CD14-positive monocyte (primary cell): Measurements from ENCODE around the gene OGDHL. TPM values are rescaled to one million over a fixed set of nuclear protein-coding genes. Genes with fewer than 3 reads are reported as not detected.

Source experiments
- DNase-seq, 3 donors: peaks; one replicate each; pipeline ENCODE4 v3.0.0-alpha.2; 2011 to 2022
- H2AFZ ChIP-seq: 2 replicates; pipeline ENCODE4 v1.6.0; 2012; ENCODE audit warnings: mild to moderate bottlenecking, low read depth, low read length, inconsistent platforms; ENCODE audit not compliant: insufficient read depth, poor library complexity, severe bottlenecking
- H3K27ac ChIP-seq, 2 donors: 1 replicate in 1 of 2; 2 replicates in 1 of 2; pipeline ENCODE4 v1.5.1; 2012 to 2013; ENCODE audit warnings: low read length in 2 of 2, control low read depth in 1 of 2, inconsistent platforms in 1 of 2, low read depth in 1 of 2, mild to moderate bottlenecking in 1 of 2
- H3K27me3 ChIP-seq, 2 donors: one replicate each; pipeline versions ENCODE4 v1.6.0 to v1.6.1; 2011 to 2013; ENCODE audit warnings: low read length in 2 of 2; ENCODE audit not compliant: control insufficient read depth in 2 of 2, insufficient read depth in 2 of 2
- H3K36me3 ChIP-seq, 2 donors: replicated peaks in 1 of 2; 1 replicate in 1 of 2; 2 replicates in 1 of 2; pipeline versions ENCODE4 v1.5.1 to v1.6.1; 2012 to 2013; ENCODE audit warnings: low read length in 2 of 2, control low read depth in 1 of 2, inconsistent platforms in 1 of 2, mild to moderate bottlenecking in 1 of 2; ENCODE audit not compliant: insufficient read depth in 2 of 2, control insufficient read depth in 1 of 2
- H3K4me1 ChIP-seq, 2 donors: 1 replicate in 1 of 2; 2 replicates in 1 of 2; pipeline versions ENCODE4 v1.5.1 to v1.6.1; 2012 to 2013; ENCODE audit warnings: low read length in 2 of 2, control low read depth in 1 of 2, inconsistent platforms in 1 of 2, mild to moderate bottlenecking in 1 of 2, moderate library complexity in 1 of 2; ENCODE audit not compliant: insufficient read depth in 2 of 2, control insufficient read depth in 1 of 2
- H3K4me2 ChIP-seq: replicated peaks from 2 replicates; pipeline ENCODE3; 2012; ENCODE audit warnings: low read length, moderate library complexity, mild to moderate bottlenecking; ENCODE audit not compliant: poor library complexity, severe bottlenecking; ENCODE audit errors: extremely low read depth
- H3K4me3 ChIP-seq, 3 experiments: fragments of 200-600 bp in 1 of 3; sonication (generic) in 1 of 3; replicated peaks in 1 of 3; 1 replicate in 2 of 3; 2 replicates in 1 of 3; pipeline ENCODE4 v1.5.1; 2011 to 2013; ENCODE audit warnings: low read length in 3 of 3, mild to moderate bottlenecking in 3 of 3, control low read depth in 2 of 3, low read depth in 2 of 3, inconsistent platforms in 1 of 3, moderate library complexity in 1 of 3
- H3K79me2 ChIP-seq: 2 replicates; pipeline ENCODE4 v1.6.0; 2012; ENCODE audit warnings: mild to moderate bottlenecking, control low read depth, inconsistent platforms, low read length, moderate library complexity; ENCODE audit not compliant: insufficient read depth
- H3K9ac ChIP-seq: 2 replicates; pipeline ENCODE4 v1.6.0; 2017; ENCODE audit warnings: low read length, mild to moderate bottlenecking; ENCODE audit not compliant: insufficient read depth, poor library complexity, severe bottlenecking
- H3K9me3 ChIP-seq, 2 donors: replicated peaks in 1 of 2; 1 replicate in 1 of 2; 2 replicates in 1 of 2; pipeline versions ENCODE4 v1.5.1 to v1.6.1; 2012 to 2013; ENCODE audit warnings: low read length in 2 of 2, control low read depth in 1 of 2; ENCODE audit not compliant: control insufficient read depth in 1 of 2, insufficient read depth in 1 of 2
- H4K20me1 ChIP-seq: 2 replicates; pipeline ENCODE4 v1.6.0; 2012; ENCODE audit warnings: mild to moderate bottlenecking, low read length, control low read depth, moderate library complexity; ENCODE audit not compliant: insufficient read depth
- H3K27ac Mint-ChIP-seq, 7 donors: one replicate each; pipeline ENCODE4 v1.8.0; 2020; ENCODE audit warnings: mild to moderate bottlenecking in 7 of 7, mixed read lengths in 7 of 7, moderate library complexity in 6 of 7, inconsistent platforms in 2 of 7
- H3K27me3 Mint-ChIP-seq, 3 donors: one replicate each; pipeline ENCODE4 v1.8.0; 2021 to 2022; ENCODE audit warnings: low read depth in 3 of 3, mild to moderate bottlenecking in 3 of 3, mixed read lengths in 3 of 3, moderate library complexity in 3 of 3, inconsistent platforms in 1 of 3
- H3K36me3 Mint-ChIP-seq, 2 donors: one replicate each; pipeline ENCODE4 v1.8.0; 2020; ENCODE audit warnings: mixed read lengths in 2 of 2, inconsistent platforms in 1 of 2, mild to moderate bottlenecking in 1 of 2
- H3K4me1 Mint-ChIP-seq: one replicate; pipeline ENCODE4 v1.8.0; 2020; ENCODE audit warnings: mild to moderate bottlenecking, mixed read lengths
- H3K4me3 Mint-ChIP-seq, 2 donors: one replicate each; pipeline ENCODE4 v1.8.0; 2020; ENCODE audit warnings: mild to moderate bottlenecking in 2 of 2, mixed read lengths in 2 of 2, moderate library complexity in 1 of 2
- H3K9me3 Mint-ChIP-seq, 7 donors: one replicate each; pipeline ENCODE4 v1.8.0; 2020 to 2022; ENCODE audit warnings: mixed read lengths in 7 of 7, mild to moderate bottlenecking in 6 of 7, moderate library complexity in 6 of 7, inconsistent platforms in 2 of 7
- WGBS: methylation state at CpG from one replicate; pipeline ENCODE4 v1.1.5; 2013; ENCODE audit warnings: missing lambda C conversion rate; ENCODE audit not compliant: insufficient coverage; 5-methylcytosine and 5-hydroxymethylcytosine counted together
- intact Hi-C, 2 donors: fragments of 100-400 bp; cut with micrococcal nuclease; formaldehyde crosslinking; loops; one replicate each; pipeline versions ENCODE4 v1.15.0 to v1.15.1; 2023
- polyA plus RNA-seq, 3 donors: library from polyadenylated mRNA; depleted of rRNA in 1 of 3; unstranded in 2 of 3; stranded (reverse) in 1 of 3; fragments of 300-500 nt in 2 of 3; fragments of >200 nt in 1 of 3; fragmentation: Illumina TruSeq in 2 of 3; gene quantifications; 1 replicate in 2 of 3; 2 replicates in 1 of 3; pipeline ENCODE4 v1.2.3, GENCODE V29; 2012 to 2021
- TF ChIP-seq, protein P1 (sequence below): fragments of 200-600 bp; IDR thresholded peaks from one replicate; pipeline ENCODE4 v1.8.0; 2022; ENCODE audit warnings: antibody characterized with exemption, mild to moderate bottlenecking

Gene OGDHL
- polyA plus RNA-seq, 3 donors, result not detected

DNA sequence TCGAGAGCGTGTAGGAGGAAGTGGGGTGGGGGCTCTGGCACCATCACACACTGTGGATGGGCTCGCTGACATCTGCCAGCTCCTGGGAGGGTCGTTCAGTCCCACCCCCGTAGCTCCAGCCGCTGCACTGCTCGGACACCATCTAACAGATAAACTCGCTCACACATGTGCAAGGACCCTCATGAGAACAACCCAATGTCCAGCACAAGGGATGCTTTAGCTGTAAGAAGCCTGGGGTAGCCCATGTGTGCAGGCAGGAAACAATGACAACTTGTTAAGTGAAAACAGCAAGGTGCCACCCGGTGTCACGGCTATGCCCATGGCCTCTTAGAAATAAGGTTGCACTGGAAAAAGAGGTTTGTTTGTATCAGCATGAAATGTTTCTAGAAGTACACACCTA, 14.1 kb downstream of the OGDHL start:
- H3K9me3 ChIP-seq, result no peaks in the 10 kb centered on the region
- intact Hi-C loops, result no loop called here
- Mint-ChIP-seq H3K36me3 (no peaks in the 10 kb centered on the region), H3K27me3 (peaks cover 2 to 5% (median 3%) of the 10 kb centered on the region in 3 donors), H3K27ac (peak overlapping the region in 1 of 7 donors; percentile 63), H3K9me3 (peaks cover 0 to 3% (median 0%) of the 10 kb centered on the region in 7 donors), H3K4me3 (no peak overlapping the region), H3K4me1 (no peaks in the 10 kb centered on the region)
- H4K20me1 ChIP-seq, result no peaks in the 10 kb centered on the region
- no peak overlapping the region for H3K4me2 ChIP-seq
- no peak overlapping the region for H3K9ac ChIP-seq
- no peak overlapping the region for H2AFZ ChIP-seq
- H3K4me1 ChIP-seq, result no peaks in the 10 kb centered on the region
- H3K79me2 ChIP-seq, result no peaks in the 10 kb centered on the region
- no peak overlapping the region for H3K27ac ChIP-seq
- H3K4me3 ChIP-seq, result no peak overlapping the region
- no peaks in the 10 kb centered on the region for H3K36me3 ChIP-seq
- DNase-seq, result no peak
- 87% methylated on average over 6 of the region's 10 CpGs for WGBS
- TF ChIP-seq, protein P1, sequence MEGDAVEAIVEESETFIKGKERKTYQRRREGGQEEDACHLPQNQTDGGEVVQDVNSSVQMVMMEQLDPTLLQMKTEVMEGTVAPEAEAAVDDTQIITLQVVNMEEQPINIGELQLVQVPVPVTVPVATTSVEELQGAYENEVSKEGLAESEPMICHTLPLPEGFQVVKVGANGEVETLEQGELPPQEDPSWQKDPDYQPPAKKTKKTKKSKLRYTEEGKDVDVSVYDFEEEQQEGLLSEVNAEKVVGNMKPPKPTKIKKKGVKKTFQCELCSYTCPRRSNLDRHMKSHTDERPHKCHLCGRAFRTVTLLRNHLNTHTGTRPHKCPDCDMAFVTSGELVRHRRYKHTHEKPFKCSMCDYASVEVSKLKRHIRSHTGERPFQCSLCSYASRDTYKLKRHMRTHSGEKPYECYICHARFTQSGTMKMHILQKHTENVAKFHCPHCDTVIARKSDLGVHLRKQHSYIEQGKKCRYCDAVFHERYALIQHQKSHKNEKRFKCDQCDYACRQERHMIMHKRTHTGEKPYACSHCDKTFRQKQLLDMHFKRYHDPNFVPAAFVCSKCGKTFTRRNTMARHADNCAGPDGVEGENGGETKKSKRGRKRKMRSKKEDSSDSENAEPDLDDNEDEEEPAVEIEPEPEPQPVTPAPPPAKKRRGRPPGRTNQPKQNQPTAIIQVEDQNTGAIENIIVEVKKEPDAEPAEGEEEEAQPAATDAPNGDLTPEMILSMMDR, result no peak
- H3K27me3 ChIP-seq, result no peaks in the 10 kb centered on the region

DNA sequence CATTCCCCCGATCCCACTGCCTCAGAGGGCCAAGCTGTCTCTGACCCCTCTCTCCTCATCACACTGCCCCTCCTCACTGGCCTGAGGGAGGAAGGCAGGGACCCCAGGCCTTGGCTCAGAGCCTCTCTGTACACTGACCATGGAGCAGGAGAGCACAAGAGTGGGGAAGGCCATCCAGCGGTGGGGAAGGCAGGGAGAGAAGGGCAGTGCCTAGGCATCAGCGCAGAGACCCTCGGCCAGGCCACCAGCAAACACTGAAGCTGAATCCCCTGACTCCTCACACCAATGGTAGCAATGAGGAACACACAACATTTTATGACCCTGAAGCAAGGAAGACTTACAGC, 14.8 kb downstream of the OGDHL start:
- WGBS, result 100% methylated on average over 1 of the region's 4 CpGs
- no peaks in the 10 kb centered on the region for H3K4me1 Mint-ChIP-seq

More for the DNA sequence above, 14.8 kb downstream of the OGDHL start:
- intact Hi-C loops, result no loop called here
- no peaks in the 10 kb centered on the region for H3K4me1 ChIP-seq
- H3K27ac Mint-ChIP-seq, result peak overlapping the region in 1 of 7 donors; percentile 13
- H3K36me3 Mint-ChIP-seq, result no peaks in the 10 kb centered on the region
- no peak for DNase-seq
- no peaks in the 10 kb centered on the region for H3K79me2 ChIP-seq
- no peak overlapping the region for H3K4me3 ChIP-seq
- no peaks in the 10 kb centered on the region for H3K27me3 ChIP-seq
- H4K20me1 ChIP-seq, result no peaks in the 10 kb centered on the region
- H3K36me3 ChIP-seq, result no peaks in the 10 kb centered on the region
- no peak overlapping the region for H2AFZ ChIP-seq
- H3K27ac ChIP-seq, result no peak overlapping the region
- TF ChIP-seq, protein P1, result no peak
- no peak overlapping the region for H3K9ac ChIP-seq
- no peak overlapping the region for H3K4me3 Mint-ChIP-seq
- peaks cover 0 to 3% (median 0%) of the 10 kb centered on the region in 7 donors for H3K9me3 Mint-ChIP-seq
- H3K27me3 Mint-ChIP-seq, result peaks cover 2 to 3% (median 2%) of the 10 kb centered on the region in 3 donors
- no peaks in the 10 kb centered on the region for H3K9me3 ChIP-seq
- no peak overlapping the region for H3K4me2 ChIP-seq
